Transverse colon (tissue), 4 donors: ENCODE data around the gene CTRB1. TPM values are rescaled to one million over a fixed set of nuclear protein-coding genes. Genes with fewer than 3 reads are reported as not detected.

ENCODE experiments used
- DNase-seq: peaks from one replicate; pipeline ENCODE4 v3.0.0-alpha.2; 2019
- H3K27ac ChIP-seq, 4 donors: fragments of 200-600 bp; sonication (generic); 2 replicates each; pipeline ENCODE4 v1.5.1; 2016 to 2018; ENCODE audit warnings: inconsistent platforms in 4 of 4
- H3K27me3 ChIP-seq: fragments of 200-600 bp; sonication (generic); 2 replicates; pipeline ENCODE4 v1.5.1; 2017; ENCODE audit warnings: inconsistent platforms
- H3K36me3 ChIP-seq, 4 donors: fragments of 200-600 bp; sonication (generic); 2 replicates each; pipeline ENCODE4 v1.5.1; 2017 to 2019; ENCODE audit warnings: inconsistent platforms in 4 of 4
- H3K4me1 ChIP-seq, 4 donors: fragments of 200-600 bp; sonication (generic); 2 replicates each; pipeline ENCODE4 v1.5.1; 2017 to 2020; ENCODE audit warnings: inconsistent platforms in 4 of 4
- H3K4me3 ChIP-seq, 4 donors: fragments of 200-600 bp; sonication (generic); 1 replicate in 1 of 4; 2 replicates in 3 of 4; pipeline versions ENCODE4 v1.5.1 to v1.6.1; 2017 to 2019; ENCODE audit warnings: inconsistent platforms in 4 of 4
- H3K9me3 ChIP-seq, 2 donors: fragments of 200-600 bp; sonication (generic); 2 replicates each; pipeline ENCODE4 v1.5.1; 2017 to 2019; ENCODE audit warnings: inconsistent platforms in 2 of 2
- CTCF ChIP-seq, 5 experiments: fragments of 200-600 bp in 3 of 5; fragments of 450-650 bp in 2 of 5; sonication (generic) in 3 of 5; IDR thresholded peaks; 1 replicate in 2 of 5; 2 replicates in 3 of 5; pipeline ENCODE4 v1.5.1; 2016 to 2017; ENCODE audit warnings: antibody characterized with exemption in 5 of 5, inconsistent platforms in 3 of 5, mild to moderate bottlenecking in 2 of 5, moderate library complexity in 1 of 5
- EP300 ChIP-seq: sonication (generic); formaldehyde crosslinking; IDR thresholded peaks from one replicate; pipeline ENCODE4 v1.6.1; 2017; ENCODE audit warnings: antibody characterized with exemption, low read depth
- POLR2A ChIP-seq: fragments of 450-650 bp; IDR thresholded peaks from one replicate; pipeline ENCODE4 v1.6.1; 2016; ENCODE audit warnings: antibody characterized with exemption, mild to moderate bottlenecking, moderate library complexity
- POLR2AphosphoS5 ChIP-seq, 3 donors: sonication (generic); formaldehyde crosslinking; IDR thresholded peaks; one replicate each; pipeline ENCODE4 v1.6.1; 2016; ENCODE audit warnings: antibody characterized with exemption in 3 of 3
- WGBS, 2 donors: methylation state at CpG; one replicate each; pipeline ENCODE4 v1.1.5; 2018; ENCODE audit warnings: low coverage in 1 of 2; 5-methylcytosine and 5-hydroxymethylcytosine counted together
- in situ Hi-C, 4 donors: fragments of 200-750 bp; cut with MboI; loops; one replicate each; pipeline versions ENCODE4 v1.15.0 to v1.15.1; 2017; ENCODE audit warnings: low sequenced_read_pairs in 3 of 4, low pct_ligation_motif_present in 1 of 4, low pct_unique_long_range_greater_than_20kb in 1 of 4
- intact Hi-C: fragments of 100-400 bp; cut with DNase I; formaldehyde crosslinking; loops from one replicate; pipeline ENCODE4 v1.15.1; 2023; ENCODE audit warnings: low total_unique reads
- total RNA-seq, 4 donors: library from RNA; depleted of rRNA; stranded (reverse); fragments of >200 nt; gene quantifications; one replicate each; pipeline ENCODE4 v1.1.0, GENCODE V29; 2016

Gene CTRB1
- total RNA-seq, 4 donors from 2014 or later = not detected

DNA sequence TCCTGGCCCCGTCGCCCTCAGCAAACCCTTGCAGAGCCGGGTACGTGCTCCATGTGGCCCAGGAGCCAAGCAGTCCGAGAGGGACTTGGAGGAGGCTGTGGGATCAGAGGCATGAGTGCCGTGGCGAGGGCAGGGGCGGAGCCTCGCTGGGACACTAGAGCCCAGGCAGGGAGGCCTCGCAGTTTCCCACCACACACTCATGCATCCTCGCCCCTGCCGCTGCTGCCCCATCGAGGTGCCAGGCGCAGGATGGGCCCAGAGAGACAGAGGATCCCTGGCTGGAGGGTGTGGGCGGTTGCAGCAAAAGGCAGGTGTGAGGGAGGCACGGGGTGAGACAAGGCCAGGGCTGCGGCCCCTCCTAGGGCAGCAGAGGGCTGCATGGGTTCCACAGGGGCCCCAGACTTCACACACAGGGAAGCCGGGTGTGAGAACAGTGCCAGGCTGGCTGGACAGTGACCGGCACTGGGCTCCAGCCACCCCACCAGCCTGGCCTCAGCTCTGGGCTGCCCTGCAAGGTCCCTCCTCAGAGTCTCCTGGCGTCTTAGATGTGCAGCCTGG is 25.0 kb downstream of the CTRB1 start:
- Histone ChIP-seq H3K4me3 (no peak overlapping the region), H3K9me3 (no peaks in the 10 kb centered on the region), H3K27ac (peak overlapping the region; percentile 94 to 97 (median 96)), H3K27me3 (no peaks in the 10 kb centered on the region), H3K36me3 (peaks cover 0 to 8% (median 0%) of the 10 kb centered on the region in 4 donors), H3K4me1 (peaks cover 55 to 62% (median 60%) of the 10 kb centered on the region in 4 donors)
- in situ Hi-C loops = loop anchor here in 1 of 4 donors (10.0 kb wide), 1 partner anchor 141 kb away; no protein-coding TSS in a partner anchor
- intact Hi-C loops = no loop called here
- 63 to 75% methylated on average over 2 to 20 of the region's 20 CpGs for WGBS, 2 donors
- TF ChIP-seq POLR2A (no peak), EP300 (no peak), CTCF (IDR thresholded peaks at IDR 0.05) (no peak), POLR2AphosphoS5 (IDR thresholded peaks at IDR 0.05) (no peak)
- no peak for DNase-seq

DNA sequence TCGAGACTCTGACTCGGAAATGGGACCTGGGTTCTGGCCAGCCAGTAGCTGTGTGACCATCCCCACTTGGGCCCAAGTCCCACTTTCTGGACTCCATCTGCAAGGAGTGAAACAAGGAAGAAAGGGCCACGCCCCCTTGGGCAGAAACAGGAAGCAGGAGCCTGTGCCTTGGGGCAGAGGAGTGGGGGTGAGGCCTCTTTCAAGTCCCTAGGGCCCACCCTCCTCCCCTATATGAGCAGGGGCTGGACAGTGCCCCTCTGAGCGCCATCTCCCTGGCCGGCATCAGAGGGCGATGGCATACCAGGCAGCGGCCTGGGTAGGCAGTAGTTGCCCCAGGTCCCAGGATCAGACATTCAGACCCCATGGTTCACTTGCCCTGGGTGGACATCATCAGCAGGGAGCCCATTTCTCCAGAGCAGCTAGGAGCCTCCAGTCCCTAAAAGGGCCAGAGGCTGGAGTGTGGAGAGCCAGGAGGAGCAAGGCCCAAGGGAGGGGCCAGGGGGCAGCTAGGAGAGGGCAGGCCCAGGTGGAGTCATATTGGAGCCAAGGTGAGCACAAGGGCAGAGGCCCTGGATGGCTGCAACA is 25.5 kb downstream of the CTRB1 start:
- 50 to 56% methylated on average over 2 to 7 of the region's 7 CpGs for WGBS, 2 donors
- in situ Hi-C loops = loop anchor here in 1 of 4 donors (10.0 kb wide), 1 partner anchor 140 kb away; no protein-coding TSS in a partner anchor

DNA sequence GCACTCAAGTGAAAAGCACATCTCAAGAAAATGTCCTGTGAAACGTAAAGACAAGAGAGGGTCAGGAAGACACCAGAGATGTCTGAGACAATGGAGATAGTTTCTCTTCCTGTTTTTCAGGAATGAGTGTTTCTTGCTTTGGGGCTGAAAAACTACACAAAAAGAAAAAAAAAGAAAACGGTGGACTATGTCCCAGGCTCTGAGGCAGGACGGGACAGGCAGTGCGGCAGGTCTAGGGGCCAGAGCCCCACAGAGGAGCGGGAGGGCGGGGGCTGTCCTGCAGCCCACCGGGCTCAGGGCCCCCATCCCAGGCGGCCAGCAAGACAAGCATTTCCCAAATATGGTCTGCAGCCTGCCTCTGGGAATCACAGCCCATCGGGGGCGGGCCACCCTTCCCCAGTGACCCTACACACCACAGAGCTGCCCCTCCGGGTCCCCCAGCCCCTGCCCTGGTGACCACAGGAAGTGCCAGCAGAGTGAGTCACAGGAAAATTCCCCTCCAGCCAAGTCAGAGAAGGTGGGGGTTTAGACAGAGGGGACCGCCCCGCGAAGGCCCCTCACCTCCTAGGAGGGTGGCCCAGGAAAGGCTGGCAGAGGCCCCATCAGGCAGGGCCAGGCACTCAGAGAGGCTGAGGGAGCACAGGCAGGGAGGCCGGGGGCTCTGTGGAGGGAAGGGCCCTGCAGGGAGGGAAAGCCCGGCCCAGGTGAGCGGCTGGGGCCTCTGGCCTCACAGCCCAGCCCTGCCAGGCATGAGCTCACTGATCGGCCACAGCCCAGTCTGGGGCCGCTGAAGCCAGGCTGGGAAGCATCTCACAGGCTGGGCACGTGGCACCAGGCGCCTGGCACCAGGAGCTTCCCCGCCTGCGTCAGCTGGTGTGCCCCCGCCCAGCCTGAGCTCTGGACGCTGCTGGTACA is 26.3 kb downstream of the CTRB1 start:
- in situ Hi-C loops (loop anchor here in 1 of 4 donors (10.0 kb wide), 1 partner anchor 140 kb away; no protein-coding TSS in a partner anchor), intact Hi-C loops (no loop called here)
- peak; percentile 74 for DNase-seq
- WGBS, 2 donors = 34% methylated on average over 25 of the region's 25 CpGs; no CpG with 5 or more reads in 1 of the 2 donors
- Histone ChIP-seq H3K27ac (peak overlapping the region; percentile 94 to 97 (median 96)), H3K4me3 (no peak overlapping the region), H3K4me1 (peaks cover 58 to 66% (median 63%) of the 10 kb centered on the region in 4 donors), H3K9me3 (no peaks in the 10 kb centered on the region), H3K36me3 (peaks cover 0 to 8% (median 0%) of the 10 kb centered on the region in 4 donors), H3K27me3 (no peaks in the 10 kb centered on the region)
- TF ChIP-seq POLR2AphosphoS5 (IDR thresholded peaks at IDR 0.05) = peak in 2 of 3 donors; percentile 45 to 66
- TF ChIP-seq CTCF (IDR thresholded peaks at IDR 0.05) = no peak
- TF ChIP-seq POLR2A = peak; percentile 11
- TF ChIP-seq EP300 = no peak

More for the DNA sequence above, 25.5 kb downstream of the CTRB1 start:
- DNase-seq = peak; percentile 63
- Histone ChIP-seq H3K36me3 (peaks cover 0 to 8% (median 0%) of the 10 kb centered on the region in 4 donors), H3K27me3 (no peaks in the 10 kb centered on the region), H3K4me1 (peaks cover 55 to 62% (median 60%) of the 10 kb centered on the region in 4 donors), H3K9me3 (no peaks in the 10 kb centered on the region), H3K27ac (peak overlapping the region; percentile 94 to 97 (median 96)), H3K4me3 (no peak overlapping the region)
- TF ChIP-seq POLR2A (no peak), EP300 (no peak), POLR2AphosphoS5 (IDR thresholded peaks at IDR 0.05) (no peak), CTCF (IDR thresholded peaks at IDR 0.05) (no peak)
- intact Hi-C loops = no loop called here
